Loucy (cell line): ENCODE results near the gene SPOCK1.

Experiments used
- H2AFZ ChIP-seq: fragments of 200-600 bp; sonication (generic); 2 replicates; pipeline ENCODE4 v1.6.0; 2016; ENCODE audit warnings: antibody characterized with exemption, mild to moderate bottlenecking, low read length, moderate library complexity
- H3F3A ChIP-seq: fragments of 200-600 bp; 2 replicates; pipeline ENCODE4 v1.6.0; 2016; ENCODE audit warnings: antibody characterized with exemption, low read depth, mild to moderate bottlenecking
- H3K27me3 ChIP-seq: fragments of 200-600 bp; sonication (generic); 2 replicates; pipeline ENCODE4 v1.6.1; 2014; ENCODE audit warnings: low read length, mild to moderate bottlenecking; ENCODE audit not compliant: insufficient read depth, poor library complexity, severe bottlenecking
- H3K36me3 ChIP-seq: fragments of 200-600 bp; sonication (generic); 2 replicates; pipeline ENCODE4 v1.6.1; 2016; ENCODE audit warnings: low read length; ENCODE audit not compliant: insufficient read depth
- H3K4me1 ChIP-seq: fragments of 200-600 bp; sonication (generic); 2 replicates; pipeline ENCODE4 v1.5.1; 2014; ENCODE audit warnings: low read length, mild to moderate bottlenecking; ENCODE audit not compliant: insufficient read depth, poor library complexity, severe bottlenecking
- H3K4me2 ChIP-seq: fragments of 200-600 bp; sonication (generic); 2 replicates; pipeline ENCODE4 v1.6.0; 2014; ENCODE audit warnings: antibody characterized with exemption, low read length, low read depth, mild to moderate bottlenecking; ENCODE audit not compliant: poor library complexity, severe bottlenecking
- H3K4me3 ChIP-seq: fragments of 200-600 bp; sonication (generic); 2 replicates; pipeline ENCODE4 v1.5.1; 2014; ENCODE audit warnings: low read length, mild to moderate bottlenecking, mixed read lengths; ENCODE audit not compliant: poor library complexity, severe bottlenecking
- H3K79me2 ChIP-seq: fragments of 200-600 bp; sonication (generic); 2 replicates; pipeline ENCODE4 v1.6.1; 2014; ENCODE audit warnings: low read length; ENCODE audit not compliant: insufficient read depth
- H3K9ac ChIP-seq: fragments of 200-600 bp; sonication (generic); 2 replicates; pipeline ENCODE4 v1.6.0; 2014; ENCODE audit warnings: mild to moderate bottlenecking, low read depth, low read length, moderate library complexity; ENCODE audit not compliant: poor library complexity, severe bottlenecking
- H3K9me2 ChIP-seq: fragments of 200-600 bp; sonication (generic); replicated peaks from 2 replicates; pipeline ENCODE4 v1.6.1; 2016; ENCODE audit warnings: low read depth, low read length, mixed read lengths
- H3K9me3 ChIP-seq: fragments of 200-600 bp; sonication (generic); 2 replicates; pipeline ENCODE4 v1.6.1; 2014; ENCODE audit warnings: mild to moderate bottlenecking, antibody characterized with exemption, low read length, low read depth; ENCODE audit not compliant: insufficient read depth
- H4K20me1 ChIP-seq: fragments of 200-600 bp; sonication (generic); 2 replicates; pipeline ENCODE4 v1.6.0; 2014; ENCODE audit warnings: antibody characterized with exemption, low read length, mild to moderate bottlenecking; ENCODE audit not compliant: insufficient read depth, poor library complexity, severe bottlenecking
- CTCF ChIP-seq: fragments of 200-600 bp; sonication (generic); conservative IDR thresholded peaks from 2 replicates; pipeline ENCODE4 v1.5.1; 2014; ENCODE audit warnings: mild to moderate bottlenecking, antibody characterized with exemption, low read length
- EZH2phosphoT487 ChIP-seq: fragments of 200-600 bp; IDR thresholded peaks from 2 replicates; pipeline ENCODE4 v1.6.1; 2018; ENCODE audit warnings: antibody characterized with exemption, mild to moderate bottlenecking, moderate library complexity, borderline replicate concordance

SPOCK1 gene

GRCh38 chr5:137252512-137252911, 246.6 kb downstream of the SPOCK1 start:
- Histone ChIP-seq H3K79me2 (no peaks in the 10 kb centered on the region), H3K36me3 (no peaks in the 10 kb centered on the region), H4K20me1 (no peaks in the 10 kb centered on the region), H3K4me3 (no peak overlapping the region), H3K9me3 (no peaks in the 10 kb centered on the region), H2AFZ (no peak overlapping the region), H3K9ac (no peak overlapping the region), H3K9me2 (no peaks in the 10 kb centered on the region), H3K27me3 (no peaks in the 10 kb centered on the region), H3K4me2 (no peak overlapping the region), H3F3A (no peaks in the 10 kb centered on the region), H3K4me1 (no peaks in the 10 kb centered on the region)
- no peak for TF ChIP-seq EZH2phosphoT487
- no peak for TF ChIP-seq CTCF

- Histone ChIP-seq H4K20me1 (no peaks in the 10 kb centered on the region), H3K27me3 (no peaks in the 10 kb centered on the region), H3K79me2 (no peaks in the 10 kb centered on the region), H3K4me2 (no peak overlapping the region), H3K36me3 (no peaks in the 10 kb centered on the region), H3K4me1 (no peaks in the 10 kb centered on the region), H3K9ac (no peak overlapping the region), H3K4me3 (no peak overlapping the region), H3K9me2 (no peaks in the 10 kb centered on the region), H2AFZ (no peak overlapping the region), H3F3A (no peaks in the 10 kb centered on the region), H3K9me3 (no peaks in the 10 kb centered on the region)
- TF ChIP-seq EZH2phosphoT487: no peak
- TF ChIP-seq CTCF: no peak
These were observed 248.7 kb downstream of the SPOCK1 start for GRCh38 chr5:137250421-137250820.

- Histone ChIP-seq H2AFZ (no peak overlapping the region), H3K27me3 (no peaks in the 10 kb centered on the region), H3F3A (no peaks in the 10 kb centered on the region), H3K79me2 (no peaks in the 10 kb centered on the region), H3K9ac (no peak overlapping the region), H3K9me2 (no peaks in the 10 kb centered on the region), H3K4me2 (no peak overlapping the region), H3K4me1 (no peaks in the 10 kb centered on the region), H3K36me3 (no peaks in the 10 kb centered on the region), H4K20me1 (no peaks in the 10 kb centered on the region), H3K9me3 (no peaks in the 10 kb centered on the region), H3K4me3 (no peak overlapping the region)
- TF ChIP-seq EZH2phosphoT487 (no peak), CTCF (no peak)
These were observed 250.6 kb downstream of the SPOCK1 start for GRCh38 chr5:137248527-137248926.
